Prostate gland (tissue), 2 donors: ENCODE results near the gene CCDC12. TPM values are rescaled to one million over a fixed set of nuclear protein-coding genes. Genes with fewer than 3 reads are reported as not detected.

ENCODE experiments used
- DNase-seq: peaks from one replicate; pipeline ENCODE4 v3.0.0-alpha.2; 2019; ENCODE audit warnings: low spot score
- H3K27ac ChIP-seq, 2 donors: fragments of 200-600 bp; sonication (generic); 2 replicates each; pipeline ENCODE4 v1.5.1; 2017 to 2019
- H3K27me3 ChIP-seq: fragments of 200-600 bp; sonication (generic); replicated peaks from 2 replicates; pipeline ENCODE4 v1.5.1; 2019; ENCODE audit not compliant: insufficient read depth
- H3K36me3 ChIP-seq, 2 donors: fragments of 200-600 bp; sonication (generic); 1 replicate in 1 of 2; 2 replicates in 1 of 2; pipeline versions ENCODE4 v1.5.1 to v1.8.1; 2017 to 2019
- H3K4me1 ChIP-seq: fragments of 200-600 bp; sonication (generic); replicated peaks from 2 replicates; pipeline ENCODE4 v1.5.1; 2019
- H3K4me3 ChIP-seq, 2 donors: fragments of 200-600 bp; sonication (generic); 2 replicates each; pipeline ENCODE4 v1.5.1; 2017 to 2019
- H3K9me3 ChIP-seq: fragments of 200-600 bp; sonication (generic); 2 replicates; pipeline ENCODE4 v1.5.1; 2017
- POLR2A ChIP-seq: fragments of 450-650 bp; IDR thresholded peaks from one replicate; pipeline ENCODE4 v1.6.1; 2016; ENCODE audit warnings: antibody characterized with exemption, mild to moderate bottlenecking
- POLR2AphosphoS5 ChIP-seq: sonication (generic); formaldehyde crosslinking; IDR thresholded peaks from one replicate; pipeline ENCODE4 v1.6.1; 2017; ENCODE audit warnings: antibody characterized with exemption
- WGBS: methylation state at CpG from one replicate; pipeline ENCODE4 v1.1.5; 2018; 5-methylcytosine and 5-hydroxymethylcytosine counted together
- intact Hi-C: fragments of 100-400 bp; cut with DNase I; formaldehyde crosslinking; loops from one replicate; pipeline ENCODE4 v1.14.2; 2022
- total RNA-seq, 2 donors: library from RNA; depleted of rRNA; stranded (reverse); fragments of >200 nt; gene quantifications; one replicate each; pipeline ENCODE4 v1.1.0, GENCODE V29; 2016
- TF ChIP-seq, protein P1 (sequence below), 4 experiments: fragments of 200-600 bp in 2 of 4; fragments of 450-650 bp in 2 of 4; sonication (generic) in 2 of 4; IDR thresholded peaks; 1 replicate in 3 of 4; 2 replicates in 1 of 4; pipeline ENCODE4 v1.5.1; 2016 to 2019; ENCODE audit warnings: antibody characterized with exemption in 4 of 4, mild to moderate bottlenecking in 2 of 4, moderate library complexity in 2 of 4

CCDC12 gene
- total RNA-seq, 2 donors from 2014 or later, result 34.6 to 78.7 TPM

DNA sequence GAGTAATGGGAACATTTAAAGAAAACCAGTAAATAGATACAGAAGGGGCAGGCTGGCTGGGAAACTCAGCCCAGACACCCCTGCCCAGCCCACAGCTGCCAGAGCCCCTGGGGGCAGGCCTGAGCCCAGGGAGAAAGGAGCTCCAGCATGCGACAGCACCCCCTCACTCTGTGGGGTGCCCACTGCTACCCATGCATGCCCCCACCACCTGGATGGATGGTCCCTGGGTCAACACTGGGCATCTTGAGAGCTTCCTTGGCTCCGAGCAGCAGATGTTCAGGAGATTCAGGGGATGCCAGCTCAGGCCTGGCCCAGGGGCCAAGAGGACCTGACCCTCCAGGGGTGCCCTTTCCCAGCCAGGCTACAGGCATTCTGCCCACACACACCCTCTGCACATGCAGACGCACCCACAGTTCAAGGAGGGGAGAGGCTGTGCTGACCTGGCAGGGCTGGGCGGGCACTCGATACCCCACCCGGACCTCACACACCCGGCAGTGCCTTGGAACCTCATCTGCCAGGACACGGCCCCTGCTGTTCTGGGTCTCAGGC, 67.5 kb downstream of the CCDC12 start:
- intact Hi-C loops, result loop anchor here (5.0 kb wide), 1 partner anchor 42 kb away; no protein-coding TSS in a partner anchor
- H3K27ac ChIP-seq, result no peak overlapping the region
- TF ChIP-seq POLR2A, result no peak
- TF ChIP-seq POLR2AphosphoS5, result no peak
- H3K27me3 ChIP-seq, result no peaks in the 10 kb centered on the region
- 53% methylated on average over 8 of the region's 8 CpGs for WGBS
- H3K4me1 ChIP-seq, result no peaks in the 10 kb centered on the region
- no peaks in the 10 kb centered on the region for H3K36me3 ChIP-seq
- no peak for DNase-seq
- H3K4me3 ChIP-seq, result no peak overlapping the region
- H3K9me3 ChIP-seq, result no peaks in the 10 kb centered on the region

DNA sequence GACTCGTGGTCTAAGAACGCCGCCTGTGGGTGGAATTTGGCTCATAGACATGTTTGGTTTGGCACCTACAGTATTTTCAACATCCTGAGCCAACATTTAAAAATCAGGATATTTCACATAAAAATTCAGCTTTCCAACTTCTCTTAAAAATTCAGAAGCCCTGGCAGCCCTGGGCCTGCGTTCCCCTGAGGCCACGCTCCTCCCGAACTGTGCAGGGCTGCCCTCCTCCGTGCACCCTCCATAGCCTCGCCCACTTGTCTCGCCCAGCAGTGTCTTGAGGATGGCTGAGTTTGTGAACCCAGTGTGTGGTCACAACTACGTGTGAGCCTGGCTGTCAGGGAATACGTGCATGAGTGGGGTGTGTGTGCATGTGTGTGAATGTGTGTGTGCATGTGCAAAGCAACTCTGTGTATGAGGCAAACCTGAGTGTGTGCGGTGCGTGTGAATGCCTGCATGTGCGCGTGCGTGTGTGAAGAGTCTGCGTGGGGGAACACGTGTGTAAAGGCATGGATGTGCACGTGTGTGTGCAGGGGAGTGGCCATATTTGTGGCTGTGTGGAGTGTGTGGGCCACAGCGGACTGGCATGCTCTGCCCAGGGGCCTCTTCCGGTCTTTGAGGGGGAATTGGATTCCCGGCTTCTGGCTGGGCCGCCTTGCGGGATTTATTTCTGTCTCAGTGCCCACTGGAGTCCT, 68.1 kb downstream of the CCDC12 start:
- DNase-seq, result no peak
- Histone ChIP-seq H3K4me3 (no peak overlapping the region), H3K9me3 (no peaks in the 10 kb centered on the region), H3K27me3 (no peaks in the 10 kb centered on the region), H3K4me1 (no peaks in the 10 kb centered on the region), H3K27ac (no peak overlapping the region), H3K36me3 (no peaks in the 10 kb centered on the region)
- intact Hi-C loops, result loop anchor here (5.0 kb wide), 1 partner anchor 41 kb away; no protein-coding TSS in a partner anchor
- TF ChIP-seq POLR2AphosphoS5, result no peak
- TF ChIP-seq, protein P1, sequence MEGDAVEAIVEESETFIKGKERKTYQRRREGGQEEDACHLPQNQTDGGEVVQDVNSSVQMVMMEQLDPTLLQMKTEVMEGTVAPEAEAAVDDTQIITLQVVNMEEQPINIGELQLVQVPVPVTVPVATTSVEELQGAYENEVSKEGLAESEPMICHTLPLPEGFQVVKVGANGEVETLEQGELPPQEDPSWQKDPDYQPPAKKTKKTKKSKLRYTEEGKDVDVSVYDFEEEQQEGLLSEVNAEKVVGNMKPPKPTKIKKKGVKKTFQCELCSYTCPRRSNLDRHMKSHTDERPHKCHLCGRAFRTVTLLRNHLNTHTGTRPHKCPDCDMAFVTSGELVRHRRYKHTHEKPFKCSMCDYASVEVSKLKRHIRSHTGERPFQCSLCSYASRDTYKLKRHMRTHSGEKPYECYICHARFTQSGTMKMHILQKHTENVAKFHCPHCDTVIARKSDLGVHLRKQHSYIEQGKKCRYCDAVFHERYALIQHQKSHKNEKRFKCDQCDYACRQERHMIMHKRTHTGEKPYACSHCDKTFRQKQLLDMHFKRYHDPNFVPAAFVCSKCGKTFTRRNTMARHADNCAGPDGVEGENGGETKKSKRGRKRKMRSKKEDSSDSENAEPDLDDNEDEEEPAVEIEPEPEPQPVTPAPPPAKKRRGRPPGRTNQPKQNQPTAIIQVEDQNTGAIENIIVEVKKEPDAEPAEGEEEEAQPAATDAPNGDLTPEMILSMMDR (IDR thresholded peaks at IDR 0.05), result peak in 2 of 4 experiments; percentile 17 to 56
- 52% methylated on average over 24 of the region's 24 CpGs for WGBS

DNA sequence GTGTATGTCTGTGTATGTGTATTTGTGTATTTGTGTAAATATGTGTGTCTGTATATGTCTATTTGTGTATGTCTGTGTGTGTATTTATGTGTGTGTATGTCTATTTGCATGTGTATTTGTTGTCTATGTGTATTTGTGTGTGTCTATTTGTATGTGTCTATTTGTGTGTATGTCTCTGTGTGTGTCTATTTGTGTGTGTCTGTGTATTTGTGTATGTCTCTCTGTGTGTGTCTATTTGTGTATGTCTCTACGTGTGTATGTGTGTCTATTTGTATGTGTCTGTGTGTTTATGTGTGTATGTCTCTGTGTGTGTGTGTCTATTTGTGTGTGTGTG, 68.6 kb downstream of the CCDC12 start:
- Histone ChIP-seq H3K4me1 (no peaks in the 10 kb centered on the region), H3K27me3 (no peaks in the 10 kb centered on the region), H3K36me3 (no peaks in the 10 kb centered on the region), H3K9me3 (no peaks in the 10 kb centered on the region), H3K4me3 (no peak overlapping the region), H3K27ac (no peak overlapping the region)
- intact Hi-C loops, result loop anchor here (5.0 kb wide), 1 partner anchor 41 kb away; no protein-coding TSS in a partner anchor
- 0% methylated on average over 1 of the region's 1 CpG for WGBS
- TF ChIP-seq POLR2A (no peak), POLR2AphosphoS5 (no peak)
- TF ChIP-seq, protein P1 (IDR thresholded peaks at IDR 0.05), result peak in 1 of 4 experiments; percentile 45
- no peak for DNase-seq

DNA sequence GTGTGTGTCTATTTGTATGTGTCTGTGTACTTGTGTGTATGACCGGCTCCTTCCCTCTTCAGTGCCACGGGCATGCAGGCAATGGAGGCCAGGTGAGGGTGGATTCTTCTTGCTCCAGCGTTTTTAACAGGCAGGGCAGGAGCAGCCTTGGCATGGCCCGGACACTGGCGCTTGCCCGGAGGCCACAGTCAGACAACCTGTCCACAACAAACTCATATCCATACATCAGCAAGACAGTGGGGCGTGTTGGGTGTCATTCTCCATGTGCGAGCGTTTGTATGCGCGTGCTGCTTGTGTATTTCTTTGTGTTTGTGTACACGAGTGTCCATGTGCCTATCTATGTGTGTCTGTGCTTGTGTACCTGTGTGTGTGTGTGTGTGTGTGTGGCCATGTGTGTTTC, 69.3 kb downstream of the CCDC12 start:
- intact Hi-C loops, result loop anchor here (5.0 kb wide), 1 partner anchor 40 kb away; no protein-coding TSS in a partner anchor
- no peaks in the 10 kb centered on the region for H3K4me1 ChIP-seq
- no peak for DNase-seq
- WGBS, result 71% methylated on average over 12 of the region's 12 CpGs
- no peaks in the 10 kb centered on the region for H3K27me3 ChIP-seq
- H3K4me3 ChIP-seq, result no peak overlapping the region
- no peaks in the 10 kb centered on the region for H3K9me3 ChIP-seq
- no peak overlapping the region for H3K27ac ChIP-seq
- H3K36me3 ChIP-seq, result no peaks in the 10 kb centered on the region
- TF ChIP-seq, protein P1 (IDR thresholded peaks at IDR 0.05), result no peak
- TF ChIP-seq POLR2AphosphoS5 (no peak), POLR2A (no peak)

DNA sequence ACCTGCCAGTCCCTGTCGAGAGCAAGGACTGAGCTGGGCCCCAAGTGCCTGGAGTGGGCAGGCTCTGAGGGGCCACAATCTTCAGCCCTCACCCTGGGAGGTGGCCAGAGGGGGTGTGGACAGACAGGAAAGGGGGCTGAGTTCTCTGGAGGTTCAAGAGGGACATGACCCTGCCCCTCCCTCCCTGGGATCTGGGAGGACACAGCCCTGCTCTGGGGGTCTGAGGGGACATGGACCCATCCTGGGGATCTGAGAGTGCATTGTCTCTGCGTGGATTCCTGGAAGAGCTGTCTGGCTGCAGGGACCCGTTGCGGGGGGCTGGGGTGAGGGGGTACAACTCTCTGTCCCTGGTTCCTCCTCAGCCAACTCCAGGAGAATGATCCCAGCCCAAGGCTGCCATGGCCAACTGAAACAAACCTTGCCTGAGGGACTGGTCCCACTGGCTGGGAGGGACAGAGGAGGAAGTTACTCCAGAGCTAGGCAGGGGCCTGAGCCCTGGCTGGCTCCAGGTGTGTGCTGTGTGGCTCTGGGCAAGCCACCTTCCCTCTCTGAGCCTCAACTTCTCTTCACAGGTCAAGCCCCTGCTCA, 70.0 kb downstream of the CCDC12 start:
- Histone ChIP-seq H3K4me1 (no peaks in the 10 kb centered on the region), H3K4me3 (no peak overlapping the region), H3K27me3 (no peaks in the 10 kb centered on the region), H3K36me3 (no peaks in the 10 kb centered on the region), H3K27ac (no peak overlapping the region), H3K9me3 (no peaks in the 10 kb centered on the region)
- intact Hi-C loops, result loop anchor here (5.0 kb wide), 1 partner anchor 39 kb away; no protein-coding TSS in a partner anchor
- TF ChIP-seq, protein P1 (IDR thresholded peaks at IDR 0.05), result no peak
- TF ChIP-seq POLR2AphosphoS5 (no peak), POLR2A (no peak)
- 67% methylated on average over 4 of the region's 4 CpGs for WGBS
- DNase-seq, result no peak
